ENCODE measurements around the gene HUS1B. TPM values are rescaled to one million over a fixed set of nuclear protein-coding genes. Genes with fewer than 3 reads are reported as not detected.
"Not testable (repeated sequence)": the region's sequence is repeated elsewhere in the genome, so short reads cannot be mapped to it uniquely, and the experiment has no call there.

HUS1B gene
- total RNA-seq, 2 experiments from 2014 or later = 1.1 to 1.5 TPM

DNA sequence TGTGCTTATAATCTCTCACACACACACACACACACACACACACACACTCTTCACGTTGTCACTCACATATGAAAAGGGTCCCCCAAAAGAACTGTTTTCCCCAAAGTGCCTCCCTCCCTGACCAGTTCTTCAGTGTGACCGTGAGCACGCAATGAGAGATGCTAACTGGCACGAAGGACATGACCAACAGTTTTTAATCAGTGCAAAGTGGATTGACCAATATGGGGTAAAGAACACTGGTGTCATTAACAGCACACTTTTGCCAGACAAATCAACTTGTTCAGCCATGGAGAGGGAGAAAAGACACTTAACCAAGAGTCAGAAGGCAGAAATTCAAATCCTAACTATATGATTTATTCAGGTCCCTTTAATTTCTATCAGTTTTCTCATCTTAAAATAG is 21.0 kb upstream of the HUS1B start:
- H3K9me3 Mint-ChIP-seq = no peaks in the 10 kb centered on the region
- ChIA-PET POLR2A (no interaction called here), CTCF (no interaction called here)
- no peaks in the 10 kb centered on the region for H3K27me3 Mint-ChIP-seq
- H3K4me3 Mint-ChIP-seq = no peak overlapping the region
- DNase-seq = no peak
- intact Hi-C loops (cut with micrococcal nuclease) = no loop called here
- peaks cover 44% of the 10 kb centered on the region for H3K4me1 Mint-ChIP-seq (ENCODE audit: low read depth)
- peaks cover 5% of the 10 kb centered on the region for H3K36me3 Mint-ChIP-seq
- no peak overlapping the region for H3K27ac Mint-ChIP-seq

DNA sequence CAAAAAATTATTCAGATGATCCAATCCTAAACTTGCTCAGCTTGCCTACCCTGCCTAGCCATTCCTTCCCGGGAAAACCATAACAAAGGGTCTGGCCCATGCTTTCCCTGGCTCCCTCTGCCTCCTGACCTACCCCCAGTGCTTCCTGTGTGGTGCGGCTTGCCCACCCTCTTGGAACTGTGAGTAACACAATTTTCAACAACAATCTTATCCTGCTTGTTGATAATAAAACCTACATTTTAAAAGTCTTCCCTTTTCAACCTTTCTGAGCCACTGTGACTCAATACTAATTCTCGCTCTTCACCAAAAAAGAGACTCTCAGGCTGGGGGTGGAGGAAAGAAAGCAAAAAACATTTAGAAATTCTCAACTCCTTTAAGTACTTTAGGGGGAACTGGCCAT is 18.1 kb upstream of the HUS1B start:
- CTCF ChIA-PET = interaction anchor here (0.7 to 1.2 kb wide), 3 partner anchors 9 to 82 kb away, joined by 3 read pairs; no protein-coding TSS in a partner anchor
- H3K4me3 Mint-ChIP-seq = no peak overlapping the region

DNA sequence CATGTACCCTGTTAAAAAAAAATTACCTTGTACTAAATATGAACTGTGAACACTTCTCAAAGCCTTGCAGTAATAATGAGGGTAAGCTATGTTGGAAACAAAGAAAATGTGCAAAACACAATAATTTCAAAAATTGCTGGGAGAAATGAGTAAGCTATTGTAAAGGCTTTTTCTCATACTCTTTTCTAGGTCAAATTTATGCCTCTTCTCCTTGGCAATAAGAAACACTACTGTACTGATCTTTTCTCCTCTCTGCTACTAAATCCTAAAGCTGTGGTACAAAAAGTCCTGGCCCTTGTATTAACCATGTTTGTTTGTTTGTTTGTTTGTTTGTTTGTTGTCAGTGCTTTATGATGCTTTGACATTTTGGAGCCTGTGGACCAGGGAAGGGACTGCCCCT is 17.5 kb upstream of the HUS1B start:
- H3K4me1 Mint-ChIP-seq (ENCODE audit: low read depth) = peaks cover 21% of the 10 kb centered on the region
- H3K27me3 Mint-ChIP-seq = no peaks in the 10 kb centered on the region
- H3K4me3 Mint-ChIP-seq = no peak overlapping the region
- H3K9me3 Mint-ChIP-seq = no peaks in the 10 kb centered on the region
- no peak for DNase-seq
- ChIA-PET CTCF (interaction anchor here (0.6 to 1.2 kb wide), 5 partner anchors 10 to 81 kb away, joined by 3 read pairs; no protein-coding TSS in a partner anchor), POLR2A (interaction anchor here (1.1 kb wide), 1 partner anchor 9 kb away, joined by 3 read pairs; no protein-coding TSS in a partner anchor)
- intact Hi-C loops (cut with micrococcal nuclease) = no loop called here
- no peak overlapping the region for H3K27ac Mint-ChIP-seq
- peaks cover 3% of the 10 kb centered on the region for H3K36me3 Mint-ChIP-seq

More for the DNA sequence above, 18.1 kb upstream of the HUS1B start:
- Mint-ChIP-seq H3K27ac (peak overlapping the region; percentile 44), H3K36me3 (peaks cover 5% of the 10 kb centered on the region), H3K9me3 (no peaks in the 10 kb centered on the region), H3K27me3 (no peaks in the 10 kb centered on the region), H3K4me1 (ENCODE audit: low read depth) (peaks cover 23% of the 10 kb centered on the region)
- peak; percentile 39 for DNase-seq
- POLR2A ChIA-PET = interaction anchor here (1.1 kb wide), 1 partner anchor 9 kb away, joined by 3 read pairs; no protein-coding TSS in a partner anchor
- intact Hi-C loops (cut with micrococcal nuclease) = no loop called here

DNA sequence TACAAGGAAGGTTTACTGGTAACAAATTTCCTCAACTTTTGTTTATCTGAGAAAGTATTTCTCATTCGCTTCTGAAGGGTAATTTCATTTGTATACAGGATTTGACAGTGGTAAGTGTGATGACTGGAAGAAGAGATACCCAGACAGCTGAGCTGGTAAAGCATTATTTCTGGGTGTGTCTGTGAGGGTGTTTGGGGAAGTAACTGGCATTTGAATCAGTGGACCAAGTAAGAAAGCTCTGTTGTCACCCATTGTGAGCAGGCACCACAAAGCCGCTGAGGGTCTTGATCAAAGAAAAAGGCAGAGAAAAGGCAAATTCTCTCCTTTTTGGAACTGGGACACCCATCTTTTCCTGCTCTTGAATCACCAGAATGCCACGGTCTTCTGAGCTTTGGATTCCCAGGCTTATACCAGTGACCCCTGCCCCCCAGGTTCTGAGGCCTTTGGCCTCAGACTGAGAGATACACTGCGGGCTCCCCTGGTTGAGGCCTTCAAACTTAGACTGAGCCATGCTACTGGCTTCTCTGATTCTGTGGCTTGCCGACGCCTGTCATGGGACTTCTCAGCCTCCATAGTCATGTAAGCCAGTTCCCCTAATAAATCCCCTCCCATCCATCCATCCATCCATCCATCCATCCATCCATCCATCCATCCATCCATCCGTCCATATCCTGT is 10.5 kb upstream of the HUS1B start:
- intact Hi-C loops (cut with micrococcal nuclease) = no loop called here
- Mint-ChIP-seq H3K4me3 (no peak overlapping the region), H3K27ac (no peak overlapping the region), H3K27me3 (no peaks in the 10 kb centered on the region), H3K4me1 (ENCODE audit: low read depth) (peaks cover 30% of the 10 kb centered on the region), H3K9me3 (peaks cover 17% of the 10 kb centered on the region), H3K36me3 (peaks cover 9% of the 10 kb centered on the region)
- POLR2A ChIA-PET = no interaction called here
- CTCF ChIA-PET = no interaction called here
- no peak for DNase-seq

DNA sequence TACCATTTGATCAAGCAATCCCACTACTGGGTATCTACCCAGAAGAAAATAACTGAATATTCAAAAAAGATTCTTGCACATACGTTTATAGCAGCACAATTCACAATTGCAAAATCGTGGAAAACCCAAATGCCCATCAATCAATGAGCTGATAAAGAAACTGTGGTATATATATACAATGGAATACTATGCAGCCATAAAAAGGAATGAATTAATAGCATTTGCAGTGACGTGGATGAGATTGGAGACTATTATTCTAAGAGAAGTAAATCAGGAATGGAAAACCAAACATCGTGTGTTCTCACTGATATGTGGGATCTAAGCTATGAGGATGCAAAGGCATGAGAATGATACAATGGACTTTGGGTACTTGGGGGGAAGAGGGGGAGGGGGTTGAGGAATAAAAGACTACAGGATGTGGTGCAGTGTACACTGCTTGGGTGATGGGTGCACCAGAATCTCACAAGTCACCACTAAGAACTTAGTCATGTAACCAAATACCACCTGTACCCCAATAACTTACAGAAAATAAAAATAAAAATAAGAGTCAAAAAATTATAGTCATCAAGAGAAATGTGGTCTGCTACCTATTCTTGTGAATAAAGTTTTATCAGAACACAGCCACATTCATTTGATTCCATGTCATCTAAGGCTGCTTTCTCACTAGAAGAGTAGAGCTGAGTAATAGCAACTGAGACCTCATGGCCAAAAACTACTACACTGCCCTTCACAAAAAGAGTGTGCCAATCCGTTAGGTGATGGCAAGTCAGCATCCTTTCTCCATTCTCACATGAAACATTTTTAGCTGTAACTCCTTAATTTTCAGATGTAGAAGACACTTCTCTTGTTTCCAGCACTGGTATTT is 8.7 kb upstream of the HUS1B start:
- POLR2A ChIA-PET = no interaction called here
- Mint-ChIP-seq H3K4me1 (ENCODE audit: low read depth) (peaks cover 47% of the 10 kb centered on the region), H3K9me3 (peaks cover 17% of the 10 kb centered on the region)

DNA sequence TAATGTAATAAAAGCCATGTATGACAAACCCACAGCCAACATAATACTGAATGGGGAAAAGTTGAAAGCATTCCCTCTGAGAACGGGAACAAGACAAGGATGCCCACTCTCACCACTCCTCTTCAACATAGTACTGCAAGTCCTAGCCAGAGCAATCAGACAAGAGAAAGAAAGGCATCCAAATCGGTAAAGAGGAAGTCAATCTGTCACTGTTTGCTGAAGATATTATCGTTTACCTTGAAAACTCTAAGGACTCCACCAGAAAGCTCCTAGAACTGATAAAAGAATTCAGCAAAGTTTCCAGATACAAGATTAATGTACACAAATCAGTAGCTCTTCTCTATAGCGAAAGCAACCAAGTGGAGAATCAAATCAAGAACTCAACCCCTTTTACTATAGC is 6.9 kb upstream of the HUS1B start:
- CTCF ChIA-PET; H3K27ac Mint-ChIP-seq; H3K4me3 Mint-ChIP-seq; intact Hi-C loops (cut with micrococcal nuclease); H3K27me3 Mint-ChIP-seq; DNase-seq; POLR2A ChIA-PET; H3K36me3 Mint-ChIP-seq: not testable (repeated sequence)
- peaks cover 17% of the 10 kb centered on the region for H3K9me3 Mint-ChIP-seq
- peaks cover 61% of the 10 kb centered on the region for H3K4me1 Mint-ChIP-seq (ENCODE audit: low read depth)

More for the DNA sequence above, 8.7 kb upstream of the HUS1B start:
- H3K36me3 Mint-ChIP-seq = peaks cover 9% of the 10 kb centered on the region
- DNase-seq = no peak
- no peaks in the 10 kb centered on the region for H3K27me3 Mint-ChIP-seq
- no peak overlapping the region for H3K27ac Mint-ChIP-seq
- CTCF ChIA-PET = no interaction called here
- intact Hi-C loops (cut with micrococcal nuclease) = no loop called here
- H3K4me3 Mint-ChIP-seq = no peak overlapping the region

DNA sequence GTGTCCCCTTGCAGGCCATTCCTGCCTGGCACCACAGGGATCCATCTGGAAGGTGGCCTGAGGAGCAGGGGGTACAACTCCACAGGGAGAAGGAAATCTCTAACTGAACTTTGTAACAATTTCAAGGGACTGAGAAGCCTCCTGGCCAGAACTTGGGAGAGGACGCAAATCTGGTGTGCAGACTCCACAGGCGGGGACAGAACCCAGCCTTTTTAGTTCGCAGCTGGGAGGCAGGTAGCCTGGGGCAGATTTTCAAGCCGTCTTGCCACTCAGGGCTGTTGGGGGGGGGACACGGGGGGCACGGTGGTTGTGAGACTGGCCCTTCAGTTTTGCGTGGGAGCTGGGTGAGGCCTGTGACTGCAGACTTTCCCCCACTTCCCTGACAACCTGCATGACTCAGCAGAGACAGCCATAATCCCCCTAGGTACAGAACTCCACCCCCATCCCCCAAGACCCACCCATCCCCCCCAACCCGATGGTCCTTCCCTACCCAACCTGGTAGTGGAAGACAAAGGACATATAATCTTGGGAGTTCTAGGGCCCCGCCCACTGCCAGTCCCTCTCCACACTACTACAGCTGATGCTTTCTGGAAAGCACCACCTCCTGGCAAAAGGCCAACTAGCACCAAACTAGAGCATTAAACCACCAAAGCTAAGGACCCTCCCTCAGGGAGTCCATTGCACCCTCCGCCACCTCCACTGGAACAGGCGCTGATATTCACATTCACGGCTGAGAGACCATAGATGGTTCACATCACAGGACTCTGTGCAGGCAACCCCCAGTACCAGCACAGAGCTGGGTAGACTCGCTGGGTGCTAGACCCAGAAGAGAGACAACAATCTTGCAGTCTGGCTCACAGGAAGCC is 3.0 kb upstream of the HUS1B start:
- H3K27ac Mint-ChIP-seq = no peak overlapping the region
- H3K9me3 Mint-ChIP-seq = peaks cover 11% of the 10 kb centered on the region
- H3K4me1 Mint-ChIP-seq (ENCODE audit: low read depth) = peaks cover 59% of the 10 kb centered on the region
- intact Hi-C loops (cut with micrococcal nuclease) = no loop called here
- H3K27me3 Mint-ChIP-seq = no peaks in the 10 kb centered on the region
- H3K36me3 Mint-ChIP-seq = peaks cover 19% of the 10 kb centered on the region
- ChIA-PET POLR2A (no interaction called here), CTCF (interaction anchor here (1.0 to 1.6 kb wide), 2 partner anchors 21 to 62 kb away, joined by 3 to 9 read pairs; no protein-coding TSS in a partner anchor)
- H3K4me3 Mint-ChIP-seq = no peak overlapping the region
- no peak for DNase-seq

DNA sequence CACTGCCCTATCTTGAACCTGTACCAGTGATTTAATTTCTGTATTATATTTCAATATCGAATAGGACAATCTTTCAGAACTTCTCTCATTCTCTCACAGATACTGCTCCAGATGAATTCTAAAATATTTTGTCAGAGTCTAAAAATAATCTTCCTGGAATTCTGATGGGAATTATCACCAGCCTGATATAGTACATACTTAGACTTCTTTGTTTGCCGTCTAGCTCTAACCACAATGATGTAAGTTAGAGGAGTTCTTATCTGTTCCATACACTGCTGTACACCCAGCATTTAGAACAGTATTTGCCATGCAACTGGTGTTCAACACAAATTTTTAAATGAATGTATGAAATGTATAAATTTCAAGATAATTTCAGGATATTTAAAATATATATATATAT is 1.3 kb upstream of the HUS1B start:
- DNase-seq = no peak
- intact Hi-C loops (cut with micrococcal nuclease) = no loop called here
- peaks cover 4% of the 10 kb centered on the region for H3K9me3 Mint-ChIP-seq
- peaks cover 24% of the 10 kb centered on the region for H3K36me3 Mint-ChIP-seq
- peaks cover 58% of the 10 kb centered on the region for H3K4me1 Mint-ChIP-seq (ENCODE audit: low read depth)
- no peaks in the 10 kb centered on the region for H3K27me3 Mint-ChIP-seq
- H3K27ac Mint-ChIP-seq = no peak overlapping the region
- no peak overlapping the region for H3K4me3 Mint-ChIP-seq
- CTCF ChIA-PET = no interaction called here
- POLR2A ChIA-PET = no interaction called here

DNA sequence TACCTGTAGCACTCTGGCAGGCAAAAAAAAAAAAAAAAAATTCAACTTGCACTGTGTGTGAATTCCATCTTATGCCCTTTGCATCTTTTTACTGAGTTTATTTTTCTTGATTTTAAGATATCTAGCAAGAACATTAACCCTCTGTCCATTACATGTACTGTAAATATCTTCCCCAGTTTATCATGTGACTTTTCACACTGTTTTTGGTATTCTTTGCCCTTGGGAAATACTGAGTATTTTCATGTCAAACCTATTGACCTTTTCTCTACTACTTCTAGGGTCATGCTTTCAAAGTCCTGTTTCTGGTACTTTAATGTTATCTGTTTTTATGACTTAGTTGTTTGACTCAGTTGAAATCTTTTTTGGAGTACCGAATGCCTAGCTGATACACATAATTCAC is 843 bp upstream of the HUS1B start:
- DNase-seq = no peak
- H3K4me3 Mint-ChIP-seq = no peak overlapping the region
- peaks cover 4% of the 10 kb centered on the region for H3K9me3 Mint-ChIP-seq
- peaks cover 58% of the 10 kb centered on the region for H3K4me1 Mint-ChIP-seq (ENCODE audit: low read depth)
- H3K27me3 Mint-ChIP-seq = no peaks in the 10 kb centered on the region
- intact Hi-C loops (cut with micrococcal nuclease) = no loop called here
- CTCF ChIA-PET = no interaction called here
- peaks cover 24% of the 10 kb centered on the region for H3K36me3 Mint-ChIP-seq
- no peak overlapping the region for H3K27ac Mint-ChIP-seq
- POLR2A ChIA-PET = no interaction called here

DNA sequence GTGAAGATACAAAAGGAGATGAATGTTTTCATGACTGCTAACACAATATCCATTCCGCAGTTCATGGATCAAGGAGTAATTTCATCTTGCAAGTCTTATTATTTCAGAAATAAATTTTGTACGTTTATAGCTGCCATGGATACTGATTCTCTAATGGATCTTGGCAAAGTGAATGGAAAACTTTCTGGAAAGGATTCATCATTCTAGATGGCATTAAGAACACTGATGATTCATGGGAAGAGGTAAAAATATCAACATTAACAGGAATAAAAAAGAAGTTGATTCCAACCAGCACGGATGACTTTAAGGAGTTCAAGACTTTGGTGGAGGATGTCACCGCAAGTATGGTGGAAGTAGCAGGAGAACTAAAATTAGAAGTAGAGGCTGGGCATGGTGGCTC is 2.8 kb downstream of the HUS1B start:
- Mint-ChIP-seq H3K4me3 (no peak overlapping the region), H3K36me3 (peaks cover 25% of the 10 kb centered on the region), H3K9me3 (peaks cover 4% of the 10 kb centered on the region), H3K4me1 (ENCODE audit: low read depth) (peaks cover 27% of the 10 kb centered on the region), H3K27me3 (no peaks in the 10 kb centered on the region), H3K27ac (no peak overlapping the region)
- intact Hi-C loops (cut with micrococcal nuclease) = no loop called here
- POLR2A ChIA-PET = no interaction called here
- DNase-seq = no peak
- CTCF ChIA-PET = interaction anchor here (1.0 kb wide), 1 partner anchor 95 kb away, joined by 3 read pairs; no protein-coding TSS in a partner anchor

DNA sequence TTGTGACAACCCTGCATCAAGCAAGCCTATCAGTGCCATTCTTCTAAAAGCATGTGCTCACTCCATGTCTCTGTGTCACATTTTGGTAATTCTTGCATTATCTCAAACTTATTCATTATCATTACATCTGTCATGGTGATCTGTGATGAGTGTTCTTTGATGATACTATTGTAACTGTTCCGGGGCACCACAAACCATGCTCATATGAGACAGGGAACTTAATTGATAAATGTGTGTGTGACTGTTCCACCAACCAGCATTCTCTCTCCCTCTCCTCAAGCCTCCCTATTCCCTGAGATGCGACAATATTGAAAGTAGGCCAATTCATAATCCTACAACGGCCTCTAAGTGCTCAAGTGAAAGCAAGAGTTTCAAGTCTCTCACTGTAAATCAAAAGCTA is 4.0 kb downstream of the HUS1B start:
- peaks cover 3% of the 10 kb centered on the region for H3K9me3 Mint-ChIP-seq
- H3K27me3 Mint-ChIP-seq = no peaks in the 10 kb centered on the region
- CTCF ChIA-PET = interaction anchor here (0.6 to 1.0 kb wide), 4 partner anchors 26 to 93 kb away, joined by 3 read pairs; partner anchors contain the start of gene EXOC2
- H3K36me3 Mint-ChIP-seq = peaks cover 22% of the 10 kb centered on the region
- H3K27ac Mint-ChIP-seq = no peak overlapping the region
- H3K4me3 Mint-ChIP-seq = no peak overlapping the region
- POLR2A ChIA-PET = no interaction called here
- DNase-seq = no peak
- peaks cover 21% of the 10 kb centered on the region for H3K4me1 Mint-ChIP-seq (ENCODE audit: low read depth)
- intact Hi-C loops (cut with micrococcal nuclease) = no loop called here

DNA sequence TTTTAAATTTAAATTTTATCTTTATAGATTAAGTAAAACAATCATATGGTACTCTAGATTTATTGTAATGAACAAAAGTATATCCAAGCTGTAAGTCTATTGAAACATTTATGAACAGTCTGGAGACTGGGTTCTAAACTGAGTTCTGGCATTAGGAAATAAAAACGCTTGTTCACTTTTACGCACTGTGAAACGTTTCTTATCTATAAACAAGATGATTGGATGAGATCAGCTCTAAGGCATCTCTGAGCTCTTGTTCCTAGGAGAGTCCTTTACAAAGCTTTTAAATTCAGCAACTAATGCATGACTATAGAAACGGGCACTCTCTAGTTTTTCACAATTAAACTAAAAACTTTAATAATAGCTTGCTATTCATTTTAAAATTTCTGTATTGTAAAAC is 6.8 kb downstream of the HUS1B start:
- no peak overlapping the region for H3K27ac Mint-ChIP-seq
- peaks cover 40% of the 10 kb centered on the region for H3K4me1 Mint-ChIP-seq (ENCODE audit: low read depth)
- H3K4me3 Mint-ChIP-seq = no peak overlapping the region
- ChIA-PET POLR2A (interaction anchor here (0.5 to 1.0 kb wide), 2 partner anchors 34 to 187 kb away, joined by 3 to 5 read pairs; no protein-coding TSS in a partner anchor), CTCF (interaction anchor here (1.3 kb wide), 1 partner anchor 72 kb away, joined by 4 read pairs; no protein-coding TSS in a partner anchor)
- intact Hi-C loops (cut with micrococcal nuclease) = no loop called here
- H3K36me3 Mint-ChIP-seq = peaks cover 7% of the 10 kb centered on the region
- no peaks in the 10 kb centered on the region for H3K27me3 Mint-ChIP-seq
- no peak for DNase-seq
- no peaks in the 10 kb centered on the region for H3K9me3 Mint-ChIP-seq

Measured in activated CD4-positive, alpha-beta memory T cell treated with anti-CD3 and anti-CD28 coated beads for 36 hours (primary cell).